Stromal cell of bone marrow (primary cell): Measurements from ENCODE around the gene TACR3.
"Not testable (repeated sequence)": the region's sequence is repeated elsewhere in the genome, so short reads cannot be mapped to it uniquely, and the experiment has no call there.

ENCODE experiments used
- DNase-seq: peaks from one replicate; pipeline ENCODE4 v3.0.0-alpha.2; 2012; ENCODE audit warnings: low read depth

The TACR3 gene

GRCh38 chr4:103719830-103720207 lies at the start of gene TACR3:
Gene TACR3 (minus strand): TSS chr4:103719985. CDS start chr4:103719675, 310 bp downstream.
- DNase-seq: no peak

- DNase-seq: no peak
These were observed 37.8 kb upstream of the TACR3 start for GRCh38 chr4:103757631-103758030.

- DNase-seq: no peak
These were observed 37.0 kb upstream of the TACR3 start for GRCh38 chr4:103756741-103757140.

GRCh38 chr4:103754844-103755243 lies 35.1 kb upstream of the TACR3 start:
- no peak for DNase-seq

GRCh38 chr4:103753868-103754653 lies 34.3 kb upstream of the TACR3 start:
- no peak for DNase-seq

- not testable (repeated sequence) for DNase-seq
These were observed 3.4 kb upstream of the TACR3 start for GRCh38 chr4:103723150-103723549.

GRCh38 chr4:103721251-103721650 lies 1.5 kb upstream of the TACR3 start:
- no peak for DNase-seq

- no peak for DNase-seq
These were observed 876 bp upstream of the TACR3 start for GRCh38 chr4:103720661-103721060.

GRCh38 chr4:103719105-103719829 lies 518 bp downstream of the TACR3 start:
- no peak for DNase-seq

- DNase-seq: no peak
These were observed 27.2 kb downstream of the TACR3 start for GRCh38 chr4:103692615-103693014.

- no peak for DNase-seq
These were observed 45.8 kb downstream of the TACR3 start for GRCh38 chr4:103673983-103674382.

GRCh38 chr4:103666764-103667163 lies 53.0 kb downstream of the TACR3 start:
- DNase-seq: not testable (repeated sequence)

GRCh38 chr4:103664436-103665075 lies 55.2 kb downstream of the TACR3 start:
- DNase-seq: no peak

- no peak for DNase-seq
These were observed 71.2 kb downstream of the TACR3 start for GRCh38 chr4:103648541-103648940.

GRCh38 chr4:103645991-103646390 lies 73.8 kb downstream of the TACR3 start:
- DNase-seq: no peak

GRCh38 chr4:103634236-103634635 lies 85.5 kb downstream of the TACR3 start:
- DNase-seq: no peak

- DNase-seq: no peak
These were observed 93.5 kb downstream of the TACR3 start for GRCh38 chr4:103626296-103626695.

- DNase-seq: no peak
These were observed 127.9 kb downstream of the TACR3 start for GRCh38 chr4:103591841-103592240.

- no peak for DNase-seq
These were observed 152.2 kb downstream of the TACR3 start for GRCh38 chr4:103567591-103567990.

GRCh38 chr4:103559178-103559577 lies 160.6 kb downstream of the TACR3 start:
- not testable (repeated sequence) for DNase-seq
